Endothelial cell of umbilical vein (primary cell): ENCODE data around the gene HSPA12A. TPM values are rescaled to one million over a fixed set of nuclear protein-coding genes. Genes with fewer than 3 reads are reported as not detected.

ENCODE experiments used
- BruUV-seq: library from RNA; stranded (reverse); fragments of 400-500 nt; replicated peaks from 2 replicates; lab custom pipeline; 2021; lab: Mats Ljungman, UMichigan
- CTCF ChIA-PET: fragments of 300-600, 350-600 bp; sonication (Branson Sonifier 250); formaldehyde crosslinking; loops from one replicate; lab custom pipeline; 2021; ENCODE audit warnings: antibody characterized with exemption, inconsistent platforms; lab: Charles Lee
- POLR2A ChIA-PET: fragments of 300-600, 350-600 bp; sonication (Branson Sonifier 250); formaldehyde crosslinking; loops from one replicate; lab custom pipeline; 2021; ENCODE audit warnings: antibody characterized with exemption, inconsistent platforms; lab: Charles Lee
- DNase-seq: peaks from one replicate; pipeline ENCODE4 v3.0.0-alpha.2; 2011; ENCODE audit warnings: low read depth, low spot score
- FAIRE-seq: peaks from 2 replicates; lab custom pipeline; 2011; peaks lifted over from hg19 to GRCh38; lab: Jason Lieb, UNC
- H2AFZ ChIP-seq: 2 replicates; pipeline ENCODE4 v1.6.0; 2012; ENCODE audit warnings: low read depth, low read length, control low read depth, inconsistent platforms
- H3K27ac ChIP-seq: 2 replicates; pipeline ENCODE4 v1.5.1; 2011; ENCODE audit warnings: low read depth, mild to moderate bottlenecking, control low read depth, low read length, moderate library complexity; ENCODE audit not compliant: insufficient read depth
- H3K27me3 ChIP-seq, 2 experiments: 2 replicates each; pipeline versions ENCODE4 v1.6.0 to v1.6.1; 2011; ENCODE audit warnings: low read length in 2 of 2, mixed read lengths in 1 of 2; ENCODE audit not compliant: control insufficient read depth in 2 of 2, insufficient read depth in 2 of 2
- H3K36me3 ChIP-seq, 2 experiments: 2 replicates in 1 of 2; 3 replicates in 1 of 2; pipeline ENCODE4 v1.5.1; 2011; ENCODE audit warnings: low read length in 2 of 2, mild to moderate bottlenecking in 1 of 2, moderate library complexity in 1 of 2; ENCODE audit not compliant: control insufficient read depth in 2 of 2, insufficient read depth in 2 of 2; ENCODE audit errors: extremely low read depth in 1 of 2
- H3K4me1 ChIP-seq: 3 replicates; pipeline ENCODE4 v1.5.1; 2011; ENCODE audit warnings: mild to moderate bottlenecking, low read length; ENCODE audit not compliant: control insufficient read depth, insufficient read depth; ENCODE audit errors: extremely low read depth
- H3K4me2 ChIP-seq: 2 replicates; pipeline ENCODE4 v1.6.1; 2011; ENCODE audit warnings: low read length, control low read depth, mixed read lengths; ENCODE audit not compliant: insufficient read depth
- H3K4me3 ChIP-seq, 3 experiments: fragments of 200-600 bp in 1 of 3; sonication (generic), shearing (Covaris generic) in 1 of 3; replicated peaks in 1 of 3; 2 replicates each; pipeline ENCODE4 v1.5.1; 2011 to 2016; ENCODE audit warnings: control low read depth in 3 of 3, low read length in 3 of 3, mild to moderate bottlenecking in 2 of 3, inconsistent platforms in 1 of 3, low read depth in 1 of 3, moderate library complexity in 1 of 3; ENCODE audit not compliant: insufficient read depth in 1 of 3
- H3K79me2 ChIP-seq: 2 replicates; pipeline ENCODE4 v1.6.0; 2012; ENCODE audit warnings: low read length, inconsistent platforms; ENCODE audit not compliant: control insufficient read depth, insufficient read depth
- H3K9ac ChIP-seq: replicated peaks from 2 replicates; pipeline ENCODE3; 2011; ENCODE audit warnings: low read length, control low read depth; ENCODE audit not compliant: insufficient read depth; ENCODE audit errors: extremely low read depth
- H3K9me1 ChIP-seq: replicated peaks from 3 replicates; pipeline ENCODE4 v1.6.0; 2011; ENCODE audit warnings: mild to moderate bottlenecking, low read length; ENCODE audit not compliant: control insufficient read depth, insufficient read depth; ENCODE audit errors: extremely low read depth
- H3K9me3 ChIP-seq: replicated peaks from 2 replicates; pipeline ENCODE4 v1.5.1; 2012; ENCODE audit warnings: low read length, inconsistent platforms; ENCODE audit not compliant: control insufficient read depth, insufficient read depth
- H4K20me1 ChIP-seq: replicated peaks from 2 replicates; pipeline ENCODE3; 2011; ENCODE audit warnings: mild to moderate bottlenecking, low read length; ENCODE audit not compliant: control insufficient read depth, insufficient read depth; ENCODE audit errors: extremely low read depth
- EZH2 ChIP-seq: IDR thresholded peaks from 2 replicates; pipeline ENCODE4 v1.6.1; 2012; ENCODE audit warnings: borderline replicate concordance, low read depth, mild to moderate bottlenecking, moderate library complexity, low read length, inconsistent platforms; ENCODE audit not compliant: severe bottlenecking
- FOS ChIP-seq: IDR thresholded peaks from 2 replicates; pipeline ENCODE4 v1.6.1; 2011; ENCODE audit warnings: mild to moderate bottlenecking, low read length, moderate library complexity, borderline replicate concordance; ENCODE audit not compliant: insufficient read depth
- GATA2 ChIP-seq: IDR thresholded peaks from 2 replicates; pipeline ENCODE4 v1.7.0; 2011; ENCODE audit warnings: low read depth, mild to moderate bottlenecking, moderate library complexity, mixed read lengths, low read length; ENCODE audit not compliant: insufficient read length, insufficient read depth
- JUN ChIP-seq: IDR thresholded peaks from 2 replicates; pipeline ENCODE4 v1.6.1; 2011; ENCODE audit warnings: borderline replicate concordance, low read depth; ENCODE audit not compliant: insufficient read length, insufficient read depth
- MYC ChIP-seq: IDR thresholded peaks from one replicate; pipeline ENCODE4 v1.6.1; 2011; ENCODE audit warnings: mild to moderate bottlenecking, low read depth, low read length
- POLR2A ChIP-seq: IDR thresholded peaks from 2 replicates; pipeline ENCODE4 v1.6.1; 2012; ENCODE audit warnings: low read depth, mild to moderate bottlenecking, control low read depth, low read length
- POLR2AphosphoS5 ChIP-seq: IDR thresholded peaks from 2 replicates; pipeline ENCODE4 v1.6.1; 2012; ENCODE audit warnings: low read depth, mild to moderate bottlenecking, control low read depth, low read length, moderate library complexity; ENCODE audit not compliant: insufficient read depth
- dilution Hi-C: fragments of 300-500 bp; cut with MboI; formaldehyde crosslinking; loops from one replicate; pipeline ENCODE4 v1.15.0; 2019; ENCODE audit warnings: low sequenced_read_pairs; ENCODE audit not compliant: extremely low pct_ligation_motif_present
- intact Hi-C: fragments of 100-400 bp; cut with micrococcal nuclease; formaldehyde crosslinking; loops from one replicate; pipeline ENCODE4 v1.10.0; 2022
- polyA plus RNA-seq, 4 experiments: library from polyadenylated mRNA; depleted of rRNA in 3 of 4; stranded (reverse) in 3 of 4; unstranded in 1 of 4; fragments of >200 nt; gene quantifications; 2 replicates each; pipeline versions ENCODE4 v1.2.1 to v1.2.3, GENCODE V29; 2011 to 2012; ENCODE audit warnings: missing spikeins in 1 of 4
- total RNA-seq: library from RNA; stranded (reverse); gene quantifications from 2 replicates; pipeline ENCODE4 v1.2.3, GENCODE V29; 2021
- TF ChIP-seq, protein P1 (sequence below), 2 donors: IDR thresholded peaks; 1 replicate in 1 of 2; 2 replicates in 1 of 2; pipeline ENCODE4 v1.5.1; 2011; ENCODE audit warnings: low read length in 2 of 2, mild to moderate bottlenecking in 2 of 2, moderate library complexity in 2 of 2, control low read depth in 1 of 2, inconsistent platforms in 1 of 2, low read depth in 1 of 2; ENCODE audit not compliant: insufficient read depth in 1 of 2; ENCODE audit errors: extremely low read depth in 1 of 2
- TF ChIP-seq, protein P2 (sequence below): IDR thresholded peaks from 2 replicates; pipeline ENCODE4 v1.6.1; 2011; ENCODE audit not compliant: insufficient read depth, insufficient read length

Gene HSPA12A
- total and polyA plus RNA-seq, 2 donors (not counting 3 experiments of a cell fraction or from before 2014, with no cell fraction given) = 0.22 to 0.29 TPM

GRCh38 chr10:116766241-116766827, 24.0 kb upstream of the HSPA12A start:
- intact Hi-C loops (no loop called here), dilution Hi-C loops (no loop called here)
- TF ChIP-seq, protein P1, sequence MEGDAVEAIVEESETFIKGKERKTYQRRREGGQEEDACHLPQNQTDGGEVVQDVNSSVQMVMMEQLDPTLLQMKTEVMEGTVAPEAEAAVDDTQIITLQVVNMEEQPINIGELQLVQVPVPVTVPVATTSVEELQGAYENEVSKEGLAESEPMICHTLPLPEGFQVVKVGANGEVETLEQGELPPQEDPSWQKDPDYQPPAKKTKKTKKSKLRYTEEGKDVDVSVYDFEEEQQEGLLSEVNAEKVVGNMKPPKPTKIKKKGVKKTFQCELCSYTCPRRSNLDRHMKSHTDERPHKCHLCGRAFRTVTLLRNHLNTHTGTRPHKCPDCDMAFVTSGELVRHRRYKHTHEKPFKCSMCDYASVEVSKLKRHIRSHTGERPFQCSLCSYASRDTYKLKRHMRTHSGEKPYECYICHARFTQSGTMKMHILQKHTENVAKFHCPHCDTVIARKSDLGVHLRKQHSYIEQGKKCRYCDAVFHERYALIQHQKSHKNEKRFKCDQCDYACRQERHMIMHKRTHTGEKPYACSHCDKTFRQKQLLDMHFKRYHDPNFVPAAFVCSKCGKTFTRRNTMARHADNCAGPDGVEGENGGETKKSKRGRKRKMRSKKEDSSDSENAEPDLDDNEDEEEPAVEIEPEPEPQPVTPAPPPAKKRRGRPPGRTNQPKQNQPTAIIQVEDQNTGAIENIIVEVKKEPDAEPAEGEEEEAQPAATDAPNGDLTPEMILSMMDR (IDR thresholded peaks at IDR 0.05; ENCODE audit: extremely low read depth in 1 of 2, insufficient read depth in 1 of 2, low read depth in 1 of 2, low read length in 2 of 2) = no peak
- TF ChIP-seq FOS (no peak), POLR2A (no peak), MYC (no peak), POLR2AphosphoS5 (no peak), EZH2 (no peak), JUN (no peak), GATA2 (no peak)
- TF ChIP-seq, protein P2, sequence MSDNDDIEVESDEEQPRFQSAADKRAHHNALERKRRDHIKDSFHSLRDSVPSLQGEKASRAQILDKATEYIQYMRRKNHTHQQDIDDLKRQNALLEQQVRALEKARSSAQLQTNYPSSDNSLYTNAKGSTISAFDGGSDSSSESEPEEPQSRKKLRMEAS = no peak
- H3K9me1 ChIP-seq = no peaks in the 10 kb centered on the region
- no peaks in the 10 kb centered on the region for H3K36me3 ChIP-seq
- no peaks in the 10 kb centered on the region for H3K9me3 ChIP-seq
- H3K79me2 ChIP-seq = no peaks in the 10 kb centered on the region
- H3K4me3 ChIP-seq = no peak overlapping the region
- ChIA-PET POLR2A (no interaction called here), CTCF (interaction anchor here (1.4 kb wide), 1 partner anchor 84 kb away, joined by 6 read pairs; no protein-coding TSS in a partner anchor)
- no TSS peak for BruUV-seq
- no peaks in the 10 kb centered on the region for H3K4me1 ChIP-seq
- DNase-seq = no peak
- no peaks in the 10 kb centered on the region for H3K27me3 ChIP-seq
- no peak for FAIRE-seq
- H2AFZ ChIP-seq = no peak overlapping the region
- no peak overlapping the region for H3K27ac ChIP-seq
- no peak overlapping the region for H3K9ac ChIP-seq
- H3K4me2 ChIP-seq = no peak overlapping the region
- H4K20me1 ChIP-seq = no peaks in the 10 kb centered on the region
